ENCODE results near the gene LIM2.

LIM2 gene

GRCh38 chr19:51338563-51339312 is 49.0 kb downstream of the LIM2 start:
- DNase-seq = peak; percentile 70

GRCh38 chr19:51337861-51338562 is 49.8 kb downstream of the LIM2 start:
- DNase-seq = no peak

GRCh38 chr19:51337141-51337860 is 50.5 kb downstream of the LIM2 start:
- no peak for DNase-seq

DNA sequence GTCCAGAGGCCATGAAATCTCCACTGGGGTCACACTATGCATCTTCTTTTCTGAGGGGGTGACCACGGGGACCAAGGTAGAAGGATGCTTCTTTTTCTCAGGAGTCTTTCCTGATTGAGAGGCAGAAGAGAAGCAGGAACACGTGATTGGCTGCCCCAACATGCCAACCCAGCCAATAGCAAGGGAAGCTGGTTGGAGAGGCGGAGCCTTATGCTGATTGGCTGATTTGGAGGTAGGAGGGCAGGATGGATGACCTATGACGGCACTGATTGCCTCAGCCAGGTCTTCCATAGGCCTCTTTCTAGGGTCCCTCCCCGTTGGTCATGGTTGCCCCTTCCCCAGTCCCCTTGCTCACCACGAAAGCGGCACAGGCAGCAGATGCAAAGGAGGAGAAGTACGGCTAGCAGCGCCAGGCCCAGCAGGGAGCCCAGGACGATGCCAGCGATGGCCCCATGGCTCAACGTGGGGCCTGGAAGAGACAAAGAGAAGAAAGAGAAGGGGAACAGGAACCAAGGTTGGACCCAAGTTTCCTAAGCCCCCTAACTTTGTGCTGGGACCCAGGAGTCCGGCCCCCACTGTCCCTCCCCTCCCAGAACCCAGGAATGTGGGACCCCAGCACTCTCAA is 53.8 kb downstream of the LIM2 start:
- DNase-seq = no peak

GRCh38 chr19:51331716-51332115 is 56.1 kb downstream of the LIM2 start:
- DNase-seq = no peak

- no peak for DNase-seq
Observed at GRCh38 chr19:51331193-51331592, 56.6 kb downstream of the LIM2 start.

- no peak for DNase-seq
Observed at GRCh38 chr19:51330366-51330765, 57.4 kb downstream of the LIM2 start.
